GM19324 (cell line): ENCODE data around the gene FCHSD2.
"Not testable (repeated sequence)": the region's sequence is repeated elsewhere in the genome, so short reads cannot be mapped to it uniquely, and the experiment has no call there.

Experiments used
- ATAC-seq: cut with Tn5 transposase; IDR thresholded peaks from one replicate; pipeline ENCODE4 v1.9.1; 2021; ENCODE audit warnings: mild to moderate bottlenecking, moderate library complexity; ENCODE audit not compliant: unreplicated experiment, low FRiP score

Gene FCHSD2

DNA sequence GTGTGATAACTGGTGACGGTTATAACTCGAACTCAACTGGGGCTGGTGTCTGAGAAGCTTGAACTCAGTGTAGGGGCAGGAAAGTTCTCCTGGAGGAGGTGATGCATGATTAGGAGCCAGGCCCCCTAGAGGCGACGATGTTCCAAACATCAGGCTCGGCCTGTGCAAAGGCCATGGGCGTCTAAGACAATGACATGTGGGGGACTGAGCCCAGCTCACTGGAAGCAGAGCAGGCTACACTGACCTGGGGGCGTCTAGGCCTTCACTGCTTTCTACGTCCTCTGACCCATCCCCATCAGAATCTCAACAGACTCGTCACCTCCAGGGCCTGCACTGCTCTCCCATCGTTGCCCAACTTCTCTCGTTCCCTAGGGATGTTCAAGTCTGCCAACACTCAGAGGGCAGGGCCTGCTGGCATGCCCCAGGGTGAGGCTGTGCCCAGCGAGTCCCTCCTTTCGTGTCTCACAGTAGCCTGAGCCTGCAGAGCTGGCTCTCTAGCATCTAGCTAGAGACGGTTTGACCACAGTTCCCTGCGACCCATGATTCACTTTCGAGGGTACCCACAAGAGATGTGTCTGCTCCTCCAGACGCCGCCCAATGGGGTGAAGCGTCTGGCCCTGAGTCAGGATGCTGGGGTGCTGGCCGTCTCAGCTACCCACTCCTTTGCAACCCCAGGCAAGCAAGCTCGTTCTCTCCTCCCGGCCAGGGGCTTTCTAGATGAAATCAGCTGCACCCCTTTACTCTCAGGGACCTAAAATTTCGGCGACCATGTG, 329.0 kb downstream of the FCHSD2 start:
- no peak for ATAC-seq

DNA sequence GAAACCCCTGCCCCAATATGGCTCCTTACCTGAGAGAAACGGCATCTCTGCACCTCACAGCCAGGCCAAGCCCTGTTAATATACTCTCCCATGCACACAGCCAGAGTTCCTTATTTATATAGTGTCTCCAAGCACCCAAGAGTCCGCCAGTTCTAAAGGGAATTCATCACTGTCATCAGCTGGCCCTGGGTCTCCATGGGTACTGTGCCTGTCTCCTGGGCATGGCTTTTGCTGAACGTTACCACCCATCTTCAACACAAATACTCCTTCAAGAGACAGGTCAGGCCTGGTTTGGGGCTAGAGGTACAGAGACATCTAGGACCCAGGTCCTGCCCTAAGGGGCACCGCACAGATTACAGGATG, 329.5 kb downstream of the FCHSD2 start:
- ATAC-seq, result no peak

DNA sequence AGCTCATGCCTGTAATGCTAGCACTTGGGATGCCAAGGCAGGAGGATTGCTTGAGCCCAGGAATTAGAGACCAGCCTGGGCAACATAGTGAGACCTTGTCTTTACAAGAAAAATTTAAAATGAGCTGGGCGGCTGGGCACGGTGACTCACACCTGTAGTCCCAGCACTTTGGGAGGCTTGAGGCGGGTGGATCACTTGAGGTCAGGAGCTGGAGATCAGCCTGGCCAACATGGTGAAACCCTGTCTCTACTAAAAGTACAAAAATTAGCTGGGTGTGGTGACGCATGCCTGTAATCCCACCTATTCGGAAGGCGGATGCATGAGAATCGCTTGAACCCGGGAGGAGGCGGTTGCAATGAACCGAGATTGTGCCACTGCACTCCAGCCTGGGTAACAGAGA, 330.4 kb downstream of the FCHSD2 start:
- ATAC-seq, result not testable (repeated sequence)

DNA sequence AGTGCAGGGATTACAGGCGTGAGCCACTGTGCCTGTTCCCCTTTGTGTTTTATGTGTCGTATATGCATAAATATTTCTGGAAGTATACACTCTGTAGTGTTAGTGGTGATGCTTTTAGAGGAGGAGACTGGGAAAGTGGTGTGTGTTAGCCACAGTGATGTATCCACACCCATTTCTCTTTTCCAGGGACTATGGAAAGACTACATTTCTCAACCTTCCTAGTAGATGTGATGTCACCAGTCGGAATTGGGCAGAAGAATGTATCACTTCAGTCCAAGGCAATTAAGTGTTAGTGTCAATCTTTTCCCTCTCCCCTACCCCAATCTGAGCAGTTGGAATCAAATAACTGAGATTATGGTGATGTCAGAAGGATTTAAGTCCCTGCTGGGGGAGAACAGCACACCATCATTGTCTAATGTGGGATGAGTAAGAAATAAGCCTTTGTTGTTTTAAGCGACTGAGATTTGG, 333.8 kb downstream of the FCHSD2 start:
- no peak for ATAC-seq

DNA sequence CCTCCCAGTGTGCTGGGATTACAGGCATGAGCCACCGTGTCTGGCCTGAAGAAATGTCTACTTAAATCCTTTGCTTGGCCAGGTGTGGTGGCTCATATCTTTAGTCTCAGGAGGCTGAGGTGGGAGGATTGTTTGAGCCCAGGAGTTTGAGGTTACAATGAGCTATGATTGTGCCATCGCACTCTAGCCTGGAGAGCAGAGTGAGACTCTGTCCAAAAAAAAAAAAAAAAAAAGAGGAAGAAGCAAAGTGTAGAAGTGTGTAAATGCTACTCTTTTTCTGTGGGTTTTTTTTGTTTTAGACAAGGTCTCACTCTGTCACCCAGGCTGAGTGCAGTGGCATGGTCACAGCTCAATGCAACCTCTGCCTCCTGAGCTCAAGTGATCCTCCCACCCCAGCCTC, 334.3 kb downstream of the FCHSD2 start:
- ATAC-seq, result no peak

DNA sequence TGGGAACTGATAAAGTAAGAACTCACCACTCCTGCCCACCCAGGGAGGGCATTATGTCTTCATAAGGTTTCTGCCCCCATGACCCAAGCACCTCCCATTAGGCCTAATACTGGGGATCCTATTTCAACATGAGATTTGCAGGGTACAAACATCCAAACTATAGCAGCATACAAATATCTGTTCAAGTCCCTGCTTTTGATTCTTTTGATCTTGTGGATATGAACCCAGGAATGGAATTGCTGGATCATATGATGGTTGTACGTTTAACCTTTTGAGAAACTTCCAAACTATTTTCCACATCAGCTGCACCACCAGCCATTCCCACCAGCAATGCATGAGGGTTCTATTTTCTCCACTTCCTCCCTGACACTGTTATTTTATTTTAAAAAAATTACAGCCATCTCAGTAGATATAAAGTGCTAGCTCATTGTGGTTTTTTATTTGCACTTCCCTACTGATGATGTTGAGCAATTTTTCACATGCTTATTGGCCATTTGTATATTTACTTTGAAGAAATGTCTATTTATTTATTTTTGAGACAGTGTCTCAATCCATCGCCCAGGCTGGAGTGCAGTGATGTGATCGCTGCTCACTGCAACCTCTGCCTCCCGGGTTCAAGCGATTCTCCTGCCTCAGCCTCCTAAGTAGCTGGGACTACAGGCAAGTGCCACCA, 335.0 kb downstream of the FCHSD2 start:
- no peak for ATAC-seq

DNA sequence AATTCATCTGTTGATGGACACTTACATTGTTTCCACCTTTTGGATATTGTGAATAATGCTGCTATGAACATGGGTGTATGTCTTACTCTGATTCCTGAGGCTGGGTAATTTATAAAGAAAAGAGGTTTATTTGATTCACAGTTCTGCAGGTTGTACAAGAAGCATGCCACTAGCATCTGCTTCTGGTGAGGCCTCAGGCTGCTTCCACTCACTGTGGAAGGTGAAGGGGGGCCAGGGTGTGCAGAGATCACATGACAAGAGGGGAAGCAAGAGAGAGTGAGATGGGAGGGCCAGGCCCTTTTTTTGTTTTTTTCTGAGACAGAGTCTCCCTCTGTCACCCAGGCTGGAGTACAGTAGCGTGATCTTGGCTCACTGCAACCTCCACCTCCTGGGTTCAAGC, 335.7 kb downstream of the FCHSD2 start:
- ATAC-seq, result not testable (repeated sequence)

DNA sequence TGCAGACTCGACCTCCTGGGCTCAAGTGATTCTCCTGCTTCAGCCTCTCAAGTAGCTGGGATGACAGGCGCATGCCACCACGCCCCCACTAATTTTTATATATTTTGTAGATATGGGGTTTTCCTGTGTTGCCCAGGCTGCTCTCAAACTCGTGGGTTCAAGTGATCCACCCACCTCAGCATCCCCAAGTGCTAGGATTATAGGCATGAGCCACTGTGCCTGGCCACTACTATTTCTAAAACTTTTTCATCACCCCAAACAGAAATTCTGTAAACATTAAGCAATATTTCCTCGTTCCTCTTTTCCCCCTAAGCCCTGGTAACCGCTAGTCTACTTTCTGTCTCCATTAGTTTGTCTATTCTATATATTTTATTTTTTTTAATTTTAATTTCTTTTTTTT, 336.9 kb downstream of the FCHSD2 start:
- no peak for ATAC-seq

DNA sequence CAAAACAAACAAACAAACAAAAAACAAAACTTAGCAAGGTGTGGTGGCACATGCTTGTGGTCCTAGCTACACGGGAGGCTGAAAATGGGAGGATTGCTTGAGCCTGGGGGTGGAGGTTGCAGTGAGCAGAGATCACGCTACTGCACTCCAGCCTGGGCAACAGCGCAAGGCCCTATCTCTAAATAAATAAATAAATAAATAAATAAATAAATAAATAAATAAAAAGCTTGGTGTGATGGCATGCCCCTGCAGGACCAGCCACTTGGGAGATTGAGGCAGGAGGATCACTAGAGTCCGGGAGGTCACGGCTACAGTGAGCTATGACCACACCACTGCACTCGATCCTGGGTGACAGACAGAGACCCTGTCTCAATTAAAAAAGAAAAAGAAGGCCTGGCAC, 339.3 kb downstream of the FCHSD2 start:
- no peak for ATAC-seq

DNA sequence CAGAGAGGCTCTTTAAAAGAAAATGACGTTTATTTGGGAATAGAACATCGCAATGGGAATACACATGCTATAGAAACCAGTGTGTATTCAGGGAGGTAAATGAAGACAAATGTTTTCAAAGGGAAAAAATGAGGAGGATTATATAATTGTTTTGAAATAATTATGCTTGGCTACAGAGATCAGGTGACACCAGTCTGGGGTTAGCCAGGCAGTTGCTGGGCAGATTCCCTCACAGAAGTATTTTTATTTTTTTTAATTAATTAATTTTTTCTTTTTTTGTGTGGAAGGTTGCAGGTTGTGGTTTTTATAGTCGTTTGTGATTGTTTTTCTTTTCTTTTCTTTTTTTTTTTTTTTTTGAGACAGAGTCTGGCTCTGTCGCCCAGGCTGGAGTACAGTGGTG, 342.7 kb downstream of the FCHSD2 start:
- no peak for ATAC-seq

DNA sequence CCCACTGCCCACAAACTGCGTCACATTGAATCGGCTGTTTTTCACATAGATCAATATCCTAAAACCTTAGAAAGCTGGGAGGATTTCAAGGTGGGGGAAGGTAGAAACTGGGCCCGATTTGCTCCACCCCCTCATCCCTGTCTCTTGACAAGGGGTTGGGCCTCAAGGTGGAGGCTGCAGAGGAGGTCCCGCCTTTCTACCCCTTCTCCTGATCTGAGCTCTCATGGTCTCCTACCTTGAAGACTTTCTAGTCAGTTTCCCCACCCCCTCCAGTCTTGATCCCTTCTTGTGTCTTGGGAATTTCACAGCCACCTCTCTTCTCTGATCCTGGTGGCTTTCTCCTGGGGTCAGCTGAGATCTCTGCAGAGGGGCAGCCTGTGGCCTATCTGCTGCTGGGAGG, 343.8 kb downstream of the FCHSD2 start:
- no peak for ATAC-seq

DNA sequence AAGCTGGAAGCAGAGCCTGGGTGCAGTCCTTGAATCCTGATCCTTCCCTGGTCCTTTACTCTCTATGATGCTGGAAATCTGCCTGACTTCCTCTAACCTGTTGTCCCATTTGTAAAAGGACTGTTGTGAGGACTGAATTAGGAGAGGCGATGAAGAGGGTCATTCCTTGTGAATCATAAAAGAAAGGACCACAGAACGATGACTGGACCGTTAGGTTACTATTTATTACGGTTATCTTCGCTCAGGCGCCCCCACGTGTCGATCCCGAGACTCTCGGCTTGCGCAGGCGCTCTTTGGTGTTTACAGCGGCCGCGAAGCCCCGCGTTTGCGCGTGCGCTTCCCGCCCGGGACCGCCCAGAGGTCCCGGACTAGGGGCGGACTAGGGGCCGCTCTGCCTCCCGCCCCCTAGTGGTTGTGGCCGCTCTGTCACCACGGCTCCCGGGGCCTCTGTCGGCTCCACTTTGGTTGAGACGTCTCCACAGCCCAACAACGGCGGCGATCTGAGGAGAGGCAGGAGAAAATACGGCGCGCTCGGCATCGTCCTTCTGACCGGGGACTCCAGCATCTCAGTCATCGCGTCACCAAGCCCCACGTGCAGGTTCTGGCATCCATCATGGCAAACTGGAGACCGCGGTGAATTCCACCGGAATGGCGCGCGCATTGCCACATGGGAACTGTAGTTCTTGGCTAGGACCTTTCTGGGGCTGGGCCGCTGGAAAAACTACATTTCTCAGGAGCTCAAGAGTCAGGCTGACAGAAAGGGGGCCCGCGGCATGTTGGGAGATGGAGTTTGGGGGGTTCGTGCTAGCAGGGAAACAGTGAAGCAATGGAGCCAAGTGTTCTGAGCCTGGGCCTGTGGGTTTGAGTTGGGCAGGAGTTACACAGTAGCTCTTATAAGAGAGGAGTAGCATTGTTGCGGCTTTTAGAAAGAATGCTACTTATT, 348.4 kb downstream of the FCHSD2 start, which contains the start of gene STARD10:
Gene STARD10 (minus strand): TSS at position 623 of the 943 bp plus-strand sequence. CDS start 12,866 bp downstream, outside the sequence.
- peak; percentile 92 for ATAC-seq

DNA sequence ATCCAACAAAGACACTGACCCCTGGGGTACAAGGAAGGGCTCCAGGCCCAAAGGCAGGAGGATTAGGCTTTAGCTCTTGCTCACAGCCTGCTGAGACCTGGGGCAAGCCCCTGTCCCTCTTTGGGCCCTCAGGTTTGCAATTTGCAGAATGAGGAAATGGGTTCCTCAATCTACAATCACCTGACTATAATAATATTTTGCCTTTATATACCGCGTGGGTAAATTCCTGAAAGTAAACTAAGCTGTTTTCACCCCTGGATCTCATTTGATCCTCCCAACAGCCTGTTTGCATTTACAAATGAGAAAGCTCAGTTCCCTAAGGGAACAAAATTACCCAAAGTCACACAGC, 349.1 kb downstream of the FCHSD2 start:
- ATAC-seq, result no peak

DNA sequence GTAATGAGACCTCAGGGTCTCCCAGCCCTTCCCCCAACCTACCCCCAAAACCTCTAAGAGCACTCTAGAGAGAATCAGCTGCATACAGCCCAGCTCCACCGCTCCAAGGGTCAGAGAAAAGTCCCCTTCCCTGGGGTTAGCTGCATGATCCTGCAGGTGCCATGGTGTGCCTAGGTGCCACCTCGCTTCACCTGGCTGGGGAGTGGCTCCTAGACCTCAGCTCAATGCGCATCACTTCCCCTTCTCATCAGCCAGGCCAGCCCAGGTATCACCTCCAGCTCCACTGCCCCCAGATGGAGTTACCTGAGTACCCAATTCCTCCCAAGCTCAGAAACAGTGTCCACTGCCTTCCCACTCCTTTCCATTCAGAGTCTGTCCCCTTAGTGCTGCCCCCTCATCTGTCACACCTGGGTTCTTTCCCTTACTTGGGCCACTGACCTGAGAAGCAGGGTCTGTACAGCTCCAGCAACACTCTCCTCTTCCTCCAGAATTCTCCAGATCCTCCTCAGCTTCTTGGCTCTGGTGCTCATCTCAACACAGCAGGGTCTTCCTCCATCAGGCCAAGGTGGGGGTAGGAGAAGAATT, 349.6 kb downstream of the FCHSD2 start:
- no peak for ATAC-seq

DNA sequence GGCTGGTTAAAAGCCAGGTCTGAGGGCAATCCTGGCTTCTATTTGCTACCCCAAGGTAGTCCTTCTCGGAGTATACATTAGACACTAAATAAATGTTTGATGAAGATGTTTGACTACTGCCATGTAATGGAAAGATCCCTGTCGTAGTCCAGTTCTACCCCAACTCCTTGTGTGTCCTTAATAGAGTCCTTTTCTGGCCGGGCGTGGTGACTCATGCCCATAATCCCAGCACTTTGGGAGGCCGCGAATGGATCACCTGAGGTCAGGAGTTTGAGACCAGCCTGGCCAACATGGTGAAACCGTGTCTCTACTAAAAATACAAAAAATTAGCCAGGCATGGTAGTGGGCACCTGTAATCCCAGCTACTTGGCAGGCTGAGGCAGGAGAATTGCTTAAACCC, 350.9 kb downstream of the FCHSD2 start:
- not testable (repeated sequence) for ATAC-seq

DNA sequence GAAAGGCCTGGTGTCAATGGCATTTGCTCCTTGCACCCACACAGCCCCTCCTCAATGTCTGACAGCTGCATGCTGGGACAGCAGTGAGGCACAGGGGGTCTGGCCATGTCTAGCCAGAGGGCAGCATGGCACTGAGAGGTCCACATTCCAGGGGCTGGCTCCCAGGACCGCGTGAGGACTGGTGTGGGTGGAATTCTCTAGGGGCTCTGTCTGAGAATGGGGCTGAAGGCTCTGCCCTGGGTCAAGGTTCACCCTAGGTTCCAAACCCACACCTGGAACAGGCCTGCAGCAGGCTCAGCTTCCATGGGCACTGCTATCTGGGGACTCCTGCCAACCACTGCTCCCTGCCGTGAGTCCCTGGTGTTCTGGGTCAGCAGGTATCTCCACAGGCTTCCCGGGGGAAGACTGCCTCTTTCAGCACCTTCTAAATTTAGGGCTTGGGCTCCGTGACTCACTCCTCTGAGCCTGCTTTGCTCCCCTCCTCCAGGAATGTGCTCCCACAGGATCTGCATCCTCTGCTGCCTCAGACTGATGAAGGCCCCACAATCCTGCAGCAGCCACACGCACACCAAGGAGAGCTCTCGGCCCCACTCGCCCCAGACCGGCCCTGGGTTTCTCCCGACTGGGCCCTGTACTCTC, 352.5 kb downstream of the FCHSD2 start:
- no peak for ATAC-seq

DNA sequence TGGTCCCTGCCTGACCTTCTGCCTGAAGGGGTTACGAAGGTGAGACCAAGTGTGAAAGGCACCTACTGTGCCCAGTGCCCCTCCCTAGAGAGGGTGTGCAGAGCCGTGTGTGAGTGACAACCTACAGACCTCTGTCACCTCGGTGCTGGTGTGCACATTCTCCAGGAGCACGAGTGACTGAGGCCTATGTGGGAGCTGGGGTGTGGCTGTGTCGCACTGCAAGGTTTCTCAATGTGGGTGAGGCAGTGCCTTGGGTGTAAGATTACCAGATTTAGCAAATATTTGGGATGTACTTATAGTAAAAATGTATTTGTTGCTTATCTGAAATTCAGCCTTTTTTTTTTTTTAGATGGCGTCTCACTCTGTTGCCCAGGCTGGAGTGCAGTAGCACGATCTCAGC, 353.9 kb downstream of the FCHSD2 start:
- ATAC-seq, result no peak

DNA sequence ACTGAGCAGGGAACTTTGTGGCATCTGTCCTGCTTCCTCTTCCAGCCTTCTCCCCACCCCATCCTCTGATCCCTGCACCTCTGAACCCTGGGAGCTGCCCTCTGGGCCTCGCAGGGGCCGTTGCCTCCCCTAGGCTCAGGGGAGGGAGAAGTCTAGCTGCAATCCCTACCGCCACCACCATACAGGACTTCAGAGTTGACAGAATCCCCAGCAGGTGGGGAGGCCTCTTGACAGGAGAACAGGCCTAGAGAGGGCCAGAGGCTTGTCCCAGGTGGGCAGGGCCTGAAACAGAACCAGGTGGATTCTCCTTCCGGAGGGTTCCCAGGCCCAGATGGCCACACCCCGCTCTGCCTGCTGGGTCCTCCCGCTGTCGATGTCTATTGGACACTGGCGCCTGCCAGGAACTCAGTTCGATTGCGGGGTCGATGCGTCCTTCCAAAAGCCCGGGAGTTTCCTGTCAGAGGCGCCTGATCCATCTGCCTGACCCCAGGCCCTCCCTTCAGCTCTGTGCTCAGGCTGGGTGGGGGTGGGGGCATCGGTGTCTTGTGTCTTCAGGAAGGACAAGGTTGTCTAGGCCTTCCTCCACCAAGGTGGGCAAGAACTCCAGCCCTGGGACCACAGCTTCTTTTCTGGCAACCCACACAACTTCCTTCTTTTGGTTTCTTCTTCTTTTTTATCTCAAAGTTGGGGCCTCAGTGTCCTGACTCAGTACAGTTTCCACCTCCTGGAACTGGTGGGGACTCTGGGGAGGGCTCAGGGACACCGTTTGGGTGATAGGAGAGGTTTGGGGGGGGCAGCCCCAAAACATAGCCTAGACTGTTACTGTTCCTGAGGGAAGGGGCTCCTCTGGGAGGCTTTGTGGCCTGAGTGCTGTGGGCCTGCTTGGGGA, 354.7 kb downstream of the FCHSD2 start:
- no peak for ATAC-seq
